KMS-11 (cell line): ENCODE measurements around the gene POU2F3.

Source experiments
- H2AFZ ChIP-seq: fragments of 200-600 bp; sonication (generic); 2 replicates; pipeline ENCODE4 v1.6.1; 2016; ENCODE audit warnings: antibody characterized with exemption, mixed run types, low read depth
- H3K27ac ChIP-seq: fragments of 200-600 bp; sonication (generic); 2 replicates; pipeline ENCODE4 v1.6.1; 2016; ENCODE audit warnings: mild to moderate bottlenecking, mixed run types
- H3K27me3 ChIP-seq: fragments of 200-600 bp; sonication (generic); 2 replicates; pipeline ENCODE4 v1.6.1; 2017; ENCODE audit warnings: mild to moderate bottlenecking, low read depth, mixed run types, moderate library complexity; ENCODE audit not compliant: insufficient read depth
- H3K36me3 ChIP-seq: fragments of 200-600 bp; sonication (generic); 2 replicates; pipeline ENCODE4 v1.6.1; 2017; ENCODE audit warnings: mild to moderate bottlenecking, mixed run types; ENCODE audit not compliant: insufficient read depth
- H3K4me1 ChIP-seq: fragments of 200-600 bp; sonication (generic); 2 replicates; pipeline ENCODE4 v1.6.1; 2016; ENCODE audit warnings: mild to moderate bottlenecking, low read depth, mixed run types; ENCODE audit not compliant: poor library complexity, severe bottlenecking
- H3K4me2 ChIP-seq: fragments of 200-600 bp; sonication (generic); 2 replicates; pipeline ENCODE4 v1.7.0; 2016; ENCODE audit warnings: mild to moderate bottlenecking, mixed run types
- H3K4me3 ChIP-seq: fragments of 200-600 bp; sonication (generic); IDR thresholded peaks from 2 replicates; pipeline ENCODE4 v1.6.1; 2017; ENCODE audit warnings: low read depth, low read length, mixed read lengths; ENCODE audit not compliant: insufficient read depth
- H3K79me2 ChIP-seq: fragments of 200-600 bp; sonication (generic); 2 replicates; pipeline ENCODE4 v1.6.1; 2016; ENCODE audit warnings: low read depth, mixed run types; ENCODE audit not compliant: insufficient read depth
- H3K9ac ChIP-seq: fragments of 200-600 bp; sonication (generic); 2 replicates; pipeline ENCODE4 v1.6.1; 2016; ENCODE audit warnings: mild to moderate bottlenecking, mixed run types
- H4K20me1 ChIP-seq: fragments of 200-600 bp; sonication (generic); 2 replicates; pipeline ENCODE4 v1.6.1; 2016; ENCODE audit warnings: mild to moderate bottlenecking, mixed run types; ENCODE audit not compliant: insufficient read depth
- TF ChIP-seq, protein P1 (sequence below): fragments of 200-600 bp; sonication (generic); conservative IDR thresholded peaks from 2 replicates; pipeline ENCODE4 v1.6.1; 2017; ENCODE audit warnings: low read depth, mild to moderate bottlenecking, antibody characterized with exemption, low read length, moderate library complexity, mixed read lengths

The POU2F3 gene

GRCh38 chr11:120195601-120196320, 44.2 kb upstream of the POU2F3 start:
- Histone ChIP-seq H3K9ac (no peak overlapping the region), H3K4me1 (no peaks in the 10 kb centered on the region), H3K27me3 (no peaks in the 10 kb centered on the region), H3K4me3 (no peak overlapping the region), H3K79me2 (no peaks in the 10 kb centered on the region), H4K20me1 (no peaks in the 10 kb centered on the region), H3K36me3 (no peaks in the 10 kb centered on the region), H2AFZ (no peak overlapping the region), H3K4me2 (no peak overlapping the region), H3K27ac (no peak overlapping the region)
- TF ChIP-seq, protein P1, sequence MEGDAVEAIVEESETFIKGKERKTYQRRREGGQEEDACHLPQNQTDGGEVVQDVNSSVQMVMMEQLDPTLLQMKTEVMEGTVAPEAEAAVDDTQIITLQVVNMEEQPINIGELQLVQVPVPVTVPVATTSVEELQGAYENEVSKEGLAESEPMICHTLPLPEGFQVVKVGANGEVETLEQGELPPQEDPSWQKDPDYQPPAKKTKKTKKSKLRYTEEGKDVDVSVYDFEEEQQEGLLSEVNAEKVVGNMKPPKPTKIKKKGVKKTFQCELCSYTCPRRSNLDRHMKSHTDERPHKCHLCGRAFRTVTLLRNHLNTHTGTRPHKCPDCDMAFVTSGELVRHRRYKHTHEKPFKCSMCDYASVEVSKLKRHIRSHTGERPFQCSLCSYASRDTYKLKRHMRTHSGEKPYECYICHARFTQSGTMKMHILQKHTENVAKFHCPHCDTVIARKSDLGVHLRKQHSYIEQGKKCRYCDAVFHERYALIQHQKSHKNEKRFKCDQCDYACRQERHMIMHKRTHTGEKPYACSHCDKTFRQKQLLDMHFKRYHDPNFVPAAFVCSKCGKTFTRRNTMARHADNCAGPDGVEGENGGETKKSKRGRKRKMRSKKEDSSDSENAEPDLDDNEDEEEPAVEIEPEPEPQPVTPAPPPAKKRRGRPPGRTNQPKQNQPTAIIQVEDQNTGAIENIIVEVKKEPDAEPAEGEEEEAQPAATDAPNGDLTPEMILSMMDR: no peak

DNA sequence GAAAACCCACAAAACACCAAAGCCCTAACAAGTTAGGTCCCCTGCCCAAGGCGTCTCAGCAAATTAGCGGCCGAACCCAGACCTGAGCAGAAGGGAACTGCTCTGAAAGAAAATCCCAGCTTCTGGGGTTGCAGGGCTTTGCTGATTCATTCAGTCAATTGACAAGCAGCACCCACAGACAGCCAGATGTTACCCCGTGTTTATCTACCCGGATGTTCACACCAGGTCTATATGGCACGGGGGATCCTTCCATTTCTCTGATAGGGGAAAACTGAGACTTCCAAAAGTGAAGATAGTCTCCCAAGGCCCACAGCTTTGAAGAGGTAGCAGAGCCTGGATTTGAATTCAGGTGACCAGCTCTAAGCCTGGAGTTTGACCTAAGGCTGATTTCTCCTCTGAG, 43.1 kb upstream of the POU2F3 start:
- Histone ChIP-seq H3K27ac (no peak overlapping the region), H3K4me3 (no peak overlapping the region), H3K9ac (no peak overlapping the region), H3K36me3 (no peaks in the 10 kb centered on the region), H3K4me1 (no peaks in the 10 kb centered on the region), H3K4me2 (no peak overlapping the region), H4K20me1 (no peaks in the 10 kb centered on the region), H2AFZ (no peak overlapping the region), H3K27me3 (no peaks in the 10 kb centered on the region), H3K79me2 (no peaks in the 10 kb centered on the region)
- TF ChIP-seq, protein P1: no peak

- Histone ChIP-seq H3K27ac (no peak overlapping the region), H3K4me1 (no peaks in the 10 kb centered on the region), H2AFZ (no peak overlapping the region), H3K36me3 (no peaks in the 10 kb centered on the region), H3K9ac (no peak overlapping the region), H3K27me3 (no peaks in the 10 kb centered on the region), H3K4me2 (no peak overlapping the region), H4K20me1 (no peaks in the 10 kb centered on the region), H3K4me3 (no peak overlapping the region), H3K79me2 (no peaks in the 10 kb centered on the region)
- TF ChIP-seq, protein P1: no peak
Measured at GRCh38 chr11:120197251-120197891, 42.6 kb upstream of the POU2F3 start.

GRCh38 chr11:120197977-120198376, 42.0 kb upstream of the POU2F3 start:
- Histone ChIP-seq H3K79me2 (no peaks in the 10 kb centered on the region), H3K4me2 (no peak overlapping the region), H3K36me3 (no peaks in the 10 kb centered on the region), H3K4me1 (no peaks in the 10 kb centered on the region), H3K4me3 (no peak overlapping the region), H3K27me3 (no peaks in the 10 kb centered on the region), H3K9ac (no peak overlapping the region), H4K20me1 (no peaks in the 10 kb centered on the region), H2AFZ (no peak overlapping the region), H3K27ac (no peak overlapping the region)
- TF ChIP-seq, protein P1: no peak
